Trophoblast cell (in vitro differentiated cells and primary cell): ENCODE results near the gene BMP10.

Experiments
- DNase-seq, 2 donors: peaks; one replicate each; pipeline ENCODE4 v3.0.0-alpha.2; 2016
- H2AFZ ChIP-seq: 2 replicates; pipeline ENCODE4 v1.6.1; 2013; ENCODE audit warnings: low read length, moderate library complexity, mild to moderate bottlenecking; ENCODE audit not compliant: insufficient read depth, poor library complexity
- H2AK5ac ChIP-seq: 2 replicates; pipeline ENCODE4 v1.6.1; 2013; ENCODE audit warnings: mild to moderate bottlenecking, low read length
- H2BK120ac ChIP-seq: 2 replicates; pipeline ENCODE4 v1.6.1; 2013; ENCODE audit warnings: low read length, mild to moderate bottlenecking, moderate library complexity; ENCODE audit not compliant: insufficient read depth, poor library complexity
- H2BK12ac ChIP-seq: 2 replicates; pipeline ENCODE4 v1.6.1; 2013; ENCODE audit warnings: mild to moderate bottlenecking, low read length, moderate library complexity
- H2BK5ac ChIP-seq: 2 replicates; pipeline ENCODE4 v1.6.1; 2013; ENCODE audit warnings: low read length, low read depth, moderate library complexity, mild to moderate bottlenecking; ENCODE audit not compliant: poor library complexity
- H3K14ac ChIP-seq: 2 replicates; pipeline ENCODE4 v1.6.1; 2013; ENCODE audit warnings: mild to moderate bottlenecking, low read length
- H3K18ac ChIP-seq: 2 replicates; pipeline ENCODE4 v1.6.1; 2013; ENCODE audit warnings: mild to moderate bottlenecking, low read length
- H3K23ac ChIP-seq: 2 replicates; pipeline ENCODE4 v1.6.1; 2013; ENCODE audit warnings: low read length
- H3K27ac ChIP-seq: 2 replicates; pipeline ENCODE4 v1.5.1; 2013; ENCODE audit warnings: low read depth, mild to moderate bottlenecking, inconsistent platforms, low read length, moderate library complexity
- H3K27me3 ChIP-seq: 2 replicates; pipeline ENCODE4 v1.6.1; 2013; ENCODE audit warnings: inconsistent platforms, mild to moderate bottlenecking, low read length, moderate library complexity; ENCODE audit not compliant: insufficient read depth
- H3K36me3 ChIP-seq, 2 experiments: 1 replicate in 1 of 2; 2 replicates in 1 of 2; pipeline ENCODE4 v1.6.1; 2013; ENCODE audit warnings: low read length in 2 of 2, mild to moderate bottlenecking in 2 of 2, moderate library complexity in 1 of 2; ENCODE audit not compliant: insufficient read depth in 2 of 2, control insufficient read depth in 1 of 2
- H3K4ac ChIP-seq: 2 replicates; pipeline ENCODE4 v1.6.1; 2013; ENCODE audit warnings: low read depth, mild to moderate bottlenecking, low read length, moderate library complexity
- H3K4me1 ChIP-seq, 2 experiments: 1 replicate in 1 of 2; 2 replicates in 1 of 2; pipeline ENCODE4 v1.6.1; 2013; ENCODE audit warnings: low read length in 2 of 2, mild to moderate bottlenecking in 2 of 2, moderate library complexity in 1 of 2; ENCODE audit not compliant: insufficient read depth in 2 of 2, control insufficient read depth in 1 of 2
- H3K4me2 ChIP-seq: 2 replicates; pipeline ENCODE4 v1.6.1; 2013; ENCODE audit warnings: inconsistent platforms, mild to moderate bottlenecking, low read length, moderate library complexity
- H3K4me3 ChIP-seq: 2 replicates; pipeline ENCODE4 v1.5.1; 2013; ENCODE audit warnings: mild to moderate bottlenecking, low read depth, low read length, inconsistent platforms
- H3K79me1 ChIP-seq: one replicate; pipeline ENCODE4 v1.6.1; 2013; ENCODE audit warnings: low read length
- H3K79me2 ChIP-seq: 2 replicates; pipeline ENCODE4 v1.6.1; 2013; ENCODE audit warnings: low read length, mild to moderate bottlenecking; ENCODE audit not compliant: control insufficient read depth, insufficient read depth, poor library complexity
- H3K9ac ChIP-seq: 2 replicates; pipeline ENCODE4 v1.6.1; 2013; ENCODE audit warnings: mild to moderate bottlenecking, low read length
- H3K9me3 ChIP-seq: 2 replicates; pipeline ENCODE4 v1.6.1; 2013; ENCODE audit warnings: low read depth, mild to moderate bottlenecking, control low read depth, inconsistent platforms, low read length; ENCODE audit not compliant: insufficient read depth
- H4K12ac ChIP-seq: 2 replicates; pipeline ENCODE4 v1.6.1; 2013; ENCODE audit warnings: low read depth, mild to moderate bottlenecking, low read length, moderate library complexity
- H4K8ac ChIP-seq: 2 replicates; pipeline ENCODE4 v1.6.1; 2013; ENCODE audit warnings: low read depth, mild to moderate bottlenecking, low read length, moderate library complexity
- H4K91ac ChIP-seq: one replicate; pipeline ENCODE4 v1.6.1; 2013; ENCODE audit warnings: low read depth, mild to moderate bottlenecking, low read length, moderate library complexity
- WGBS: extraction: QIAGEN DNeasy Blood & Tissue Kit; methylation state at CpG from one replicate; pipeline ENCODE4 v1.1.7; 2013; ENCODE audit warnings: missing lambda C conversion rate; ENCODE audit not compliant: insufficient read length, insufficient coverage; ENCODE audit errors: extremely low coverage; 5-methylcytosine and 5-hydroxymethylcytosine counted together

Gene BMP10

GRCh38 chr2:68824831-68825230 lies 46.4 kb downstream of the BMP10 start:
- H3K4ac ChIP-seq = no peak overlapping the region
- no peak overlapping the region for H4K12ac ChIP-seq
- no peak overlapping the region for H4K8ac ChIP-seq
- no peak overlapping the region for H2BK120ac ChIP-seq
- no peak for DNase-seq
- H3K79me1 ChIP-seq = no peaks in the 10 kb centered on the region
- H3K4me2 ChIP-seq = no peak overlapping the region
- H3K9me3 ChIP-seq = no peaks in the 10 kb centered on the region
- no peaks in the 10 kb centered on the region for H3K79me2 ChIP-seq
- H3K23ac ChIP-seq = no peak overlapping the region
- WGBS = no CpG with 5 or more reads among the region's 2 CpGs
- no peaks in the 10 kb centered on the region for H3K27me3 ChIP-seq
- H2BK5ac ChIP-seq = no peak overlapping the region
- H3K4me3 ChIP-seq = no peak overlapping the region
- no peak overlapping the region for H3K18ac ChIP-seq
- no peak overlapping the region for H2AK5ac ChIP-seq
- H2BK12ac ChIP-seq = no peak overlapping the region
- H3K9ac ChIP-seq = no peak overlapping the region
- no peak overlapping the region for H2AFZ ChIP-seq
- no peak overlapping the region for H3K14ac ChIP-seq
- no peak overlapping the region for H4K91ac ChIP-seq
- peaks cover 0 to 4% of the 10 kb centered on the region in 2 experiments for H3K4me1 ChIP-seq
- H3K27ac ChIP-seq = no peak overlapping the region
- H3K36me3 ChIP-seq = no peaks in the 10 kb centered on the region

DNA sequence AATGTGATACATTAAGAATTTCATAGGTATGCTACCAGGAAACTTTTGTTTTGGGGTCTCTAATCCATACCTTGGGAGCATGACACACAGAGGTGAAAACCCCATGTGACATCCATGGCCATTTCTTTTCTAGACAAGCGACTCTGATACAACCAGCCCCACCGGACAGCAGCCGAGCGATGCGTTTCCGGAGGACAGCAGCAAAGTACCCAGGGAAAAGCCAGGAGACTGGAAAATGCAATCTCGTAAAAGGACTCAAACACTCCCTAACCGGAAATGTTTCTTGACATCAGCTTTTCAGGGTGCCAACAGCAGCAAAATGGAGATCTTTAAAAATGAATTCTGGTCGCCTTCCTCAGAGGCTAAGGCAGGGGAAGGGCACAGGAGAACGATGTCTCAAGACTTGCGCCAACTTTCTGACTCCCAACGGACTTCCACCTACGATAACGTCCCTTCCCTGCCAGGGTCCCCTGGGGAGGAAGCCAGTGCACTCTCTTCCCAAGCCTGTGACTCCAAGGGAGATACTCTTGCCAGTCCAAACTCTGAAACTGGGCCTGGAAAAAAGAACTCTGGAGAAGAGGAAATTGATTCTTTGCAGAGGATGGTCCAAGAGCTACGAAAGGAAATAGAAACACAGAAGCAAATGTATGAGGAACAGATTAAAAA lies 48.9 kb downstream of the BMP10 start:
- Histone ChIP-seq H2AFZ (no peak overlapping the region), H4K91ac (no peak overlapping the region), H2BK120ac (no peak overlapping the region), H2BK12ac (no peak overlapping the region), H3K79me2 (no peaks in the 10 kb centered on the region), H3K4me3 (no peak overlapping the region), H3K14ac (no peak overlapping the region), H3K9ac (no peak overlapping the region), H3K18ac (no peak overlapping the region), H3K4me1 (no peaks in the 10 kb centered on the region), H4K12ac (no peak overlapping the region), H2BK5ac (no peak overlapping the region), H3K23ac (no peak overlapping the region), H3K27me3 (no peaks in the 10 kb centered on the region), H4K8ac (no peak overlapping the region), H3K4ac (no peak overlapping the region), H3K27ac (no peak overlapping the region), H3K4me2 (no peak overlapping the region), H3K36me3 (no peaks in the 10 kb centered on the region), H3K79me1 (no peaks in the 10 kb centered on the region), H2AK5ac (no peak overlapping the region), H3K9me3 (no peaks in the 10 kb centered on the region)
- no peak for DNase-seq
- no CpG with 5 or more reads among the region's 15 CpGs for WGBS

DNA sequence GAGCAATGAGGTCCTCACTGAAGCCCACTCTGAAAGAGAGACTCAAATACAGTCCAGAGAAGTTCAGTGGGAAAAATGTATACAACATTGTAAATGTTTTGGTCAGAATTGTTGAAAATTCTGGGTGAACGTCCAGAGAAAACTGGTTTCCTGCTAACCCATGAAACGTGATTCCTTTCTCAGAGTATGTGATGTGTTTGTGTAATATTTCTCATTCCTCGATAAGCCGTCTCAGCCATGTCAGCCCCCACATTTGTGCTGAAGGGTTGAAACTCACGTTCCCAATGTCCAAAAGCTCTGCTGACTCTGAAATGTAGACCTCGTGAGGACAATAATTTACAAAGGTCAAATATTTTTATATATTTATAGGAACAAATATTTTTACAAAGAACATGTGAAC lies 51.6 kb downstream of the BMP10 start:
- no peaks in the 10 kb centered on the region for H3K27me3 ChIP-seq
- no peak for DNase-seq
- H3K36me3 ChIP-seq = no peaks in the 10 kb centered on the region
- no peaks in the 10 kb centered on the region for H3K79me2 ChIP-seq
- no peak overlapping the region for H3K4ac ChIP-seq
- H3K4me1 ChIP-seq = no peaks in the 10 kb centered on the region
- H3K9me3 ChIP-seq = no peaks in the 10 kb centered on the region
- H3K18ac ChIP-seq = no peak overlapping the region
- H4K91ac ChIP-seq = no peak overlapping the region
- no peak overlapping the region for H2BK5ac ChIP-seq
- no peak overlapping the region for H3K27ac ChIP-seq
- H3K79me1 ChIP-seq = no peaks in the 10 kb centered on the region
- no peak overlapping the region for H2AK5ac ChIP-seq
- WGBS = no CpG with 5 or more reads among the region's 6 CpGs
- no peak overlapping the region for H2BK120ac ChIP-seq
- no peak overlapping the region for H4K8ac ChIP-seq
- H2AFZ ChIP-seq = no peak overlapping the region
- no peak overlapping the region for H2BK12ac ChIP-seq
- no peak overlapping the region for H3K4me2 ChIP-seq
- H3K4me3 ChIP-seq = no peak overlapping the region
- no peak overlapping the region for H3K9ac ChIP-seq
- H3K23ac ChIP-seq = no peak overlapping the region
- no peak overlapping the region for H4K12ac ChIP-seq
- H3K14ac ChIP-seq = no peak overlapping the region

- no peaks in the 10 kb centered on the region for H3K9me3 ChIP-seq
- no peak overlapping the region for H3K14ac ChIP-seq
- no peak overlapping the region for H2BK5ac ChIP-seq
- DNase-seq = no peak
- H3K79me1 ChIP-seq = no peaks in the 10 kb centered on the region
- H3K4me2 ChIP-seq = no peak overlapping the region
- no peak overlapping the region for H3K18ac ChIP-seq
- H2BK120ac ChIP-seq = no peak overlapping the region
- no peak overlapping the region for H2AFZ ChIP-seq
- H2BK12ac ChIP-seq = no peak overlapping the region
- H3K79me2 ChIP-seq = no peaks in the 10 kb centered on the region
- no peak overlapping the region for H4K8ac ChIP-seq
- H3K27ac ChIP-seq = no peak overlapping the region
- no peak overlapping the region for H2AK5ac ChIP-seq
- no peak overlapping the region for H3K23ac ChIP-seq
- H3K36me3 ChIP-seq = no peaks in the 10 kb centered on the region
- no peaks in the 10 kb centered on the region for H3K4me1 ChIP-seq
- no peaks in the 10 kb centered on the region for H3K27me3 ChIP-seq
- H3K4ac ChIP-seq = no peak overlapping the region
- H3K9ac ChIP-seq = no peak overlapping the region
- no peak overlapping the region for H4K91ac ChIP-seq
- no peak overlapping the region for H3K4me3 ChIP-seq
- no peak overlapping the region for H4K12ac ChIP-seq
Observed at GRCh38 chr2:68817306-68817705, 53.9 kb downstream of the BMP10 start.
